ENCODE data around the gene SLC23A2. TPM values are rescaled to one million over a fixed set of nuclear protein-coding genes. Genes with fewer than 3 reads are reported as not detected.

The SLC23A2 gene
- total RNA-seq, 1 experiment from 2014 or later = 24.0 TPM

DNA sequence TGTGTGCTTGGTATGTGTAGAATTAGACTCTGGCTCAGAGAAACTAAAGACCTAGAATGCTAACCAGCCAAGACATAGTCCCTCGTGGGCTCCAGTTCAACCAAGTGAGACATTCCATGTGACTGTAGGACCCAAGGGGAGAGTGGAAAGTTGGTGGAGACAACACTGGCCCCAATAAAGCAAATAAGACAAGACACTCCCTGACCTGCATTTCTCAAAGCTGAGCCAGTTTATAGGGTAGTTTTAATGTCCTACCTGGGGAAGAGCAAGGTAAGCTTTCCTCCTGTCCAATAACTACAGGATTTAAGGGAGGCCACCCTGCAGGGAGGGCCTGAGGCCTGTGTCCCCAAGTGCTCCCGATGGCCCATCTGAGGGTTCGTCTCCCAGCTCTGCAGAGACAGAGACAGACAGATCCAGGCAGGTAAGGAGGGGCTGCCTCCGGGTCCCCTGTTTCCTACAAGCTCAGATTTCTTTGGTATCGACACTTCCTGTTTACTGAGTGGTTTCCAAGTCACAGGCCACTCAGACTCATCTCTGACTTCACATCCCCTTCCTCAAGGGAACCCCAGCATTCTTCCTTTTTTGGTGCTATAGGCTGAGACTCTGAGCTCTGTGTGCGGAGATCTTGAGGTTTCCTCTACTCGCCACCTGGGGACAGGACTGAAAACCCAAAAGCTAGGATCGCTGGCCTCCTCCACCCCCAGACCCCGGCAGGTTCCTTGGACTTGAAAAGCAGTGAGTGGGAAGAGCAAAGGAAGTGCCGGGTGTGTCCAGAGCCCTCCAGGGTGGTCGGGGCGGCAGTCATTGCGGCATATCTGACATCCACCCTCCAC lies 187.2 kb downstream of the SLC23A2 start:
- ChIA-PET POLR2A (no interaction called here), CTCF (no interaction called here)
- TF ChIP-seq CTCF (IDR thresholded peaks at IDR 0.05; ENCODE audit: unreplicated experiment) = no peak
- H3K27ac Mint-ChIP-seq (ENCODE audit: low read depth, unreplicated experiment) = no peak overlapping the region
- no peaks in the 10 kb centered on the region for H3K27me3 Mint-ChIP-seq (ENCODE audit: insufficient read depth, unreplicated experiment)
- no peaks in the 10 kb centered on the region for H3K9me3 Mint-ChIP-seq (ENCODE audit: unreplicated experiment)
- no peak for DNase-seq (ENCODE audit: unreplicated experiment)
- no peak overlapping the region for H3K4me3 Mint-ChIP-seq (ENCODE audit: unreplicated experiment)
- intact Hi-C loops (cut with micrococcal nuclease) = no loop called here
- no TSS peak for BruUV-seq (replicated peaks)
- peaks cover 5% of the 10 kb centered on the region for H3K4me1 Mint-ChIP-seq (ENCODE audit: insufficient read depth, unreplicated experiment)
- H3K36me3 Mint-ChIP-seq (ENCODE audit: insufficient read depth, unreplicated experiment) = no peaks in the 10 kb centered on the region

- ChIA-PET POLR2A (no interaction called here), CTCF (no interaction called here)
- no peak for TF ChIP-seq CTCF (IDR thresholded peaks at IDR 0.05; ENCODE audit: unreplicated experiment)
- Mint-ChIP-seq H3K36me3 (ENCODE audit: insufficient read depth, unreplicated experiment) (no peaks in the 10 kb centered on the region), H3K9me3 (ENCODE audit: unreplicated experiment) (no peaks in the 10 kb centered on the region), H3K27ac (ENCODE audit: low read depth, unreplicated experiment) (no peak overlapping the region), H3K27me3 (ENCODE audit: insufficient read depth, unreplicated experiment) (peaks cover 4% of the 10 kb centered on the region), H3K4me3 (ENCODE audit: unreplicated experiment) (no peak overlapping the region), H3K4me1 (ENCODE audit: insufficient read depth, unreplicated experiment) (peaks cover 5% of the 10 kb centered on the region)
- no peak for DNase-seq (ENCODE audit: unreplicated experiment)
- intact Hi-C loops (cut with micrococcal nuclease) = no loop called here
- BruUV-seq (replicated peaks) = no TSS peak
Observed at GRCh38 chr20:4813076-4813862, 188.0 kb downstream of the SLC23A2 start.

- intact Hi-C loops (cut with micrococcal nuclease) = no loop called here
Observed at GRCh38 chr20:4812641-4813075, 188.7 kb downstream of the SLC23A2 start.

More at GRCh38 chr20:4812641-4813075, 188.7 kb downstream of the SLC23A2 start:
- H3K36me3 Mint-ChIP-seq (ENCODE audit: insufficient read depth, unreplicated experiment) = no peaks in the 10 kb centered on the region
- H3K4me3 Mint-ChIP-seq (ENCODE audit: unreplicated experiment) = no peak overlapping the region
- H3K9me3 Mint-ChIP-seq (ENCODE audit: unreplicated experiment) = no peaks in the 10 kb centered on the region
- CTCF ChIA-PET = interaction anchor here (0.7 kb wide), 1 partner anchor 44 kb away, joined by 3 read pairs; no protein-coding TSS in a partner anchor
- peaks cover 5% of the 10 kb centered on the region for H3K4me1 Mint-ChIP-seq (ENCODE audit: insufficient read depth, unreplicated experiment)
- DNase-seq (ENCODE audit: unreplicated experiment) = no peak
- POLR2A ChIA-PET = no interaction called here
- no TSS peak for BruUV-seq (replicated peaks)
- no peak overlapping the region for H3K27ac Mint-ChIP-seq (ENCODE audit: low read depth, unreplicated experiment)
- TF ChIP-seq CTCF (IDR thresholded peaks at IDR 0.05; ENCODE audit: unreplicated experiment) = no peak
- peaks cover 10% of the 10 kb centered on the region for H3K27me3 Mint-ChIP-seq (ENCODE audit: insufficient read depth, unreplicated experiment)

All from MCF 10A (cell line).